GM23248 (cell line): Measurements from ENCODE around the gene LIX1L. TPM values are rescaled to one million over a fixed set of nuclear protein-coding genes. Genes with fewer than 3 reads are reported as not detected.

ENCODE experiments used
- DNase-seq: peaks from one replicate; pipeline ENCODE4 v3.0.0-alpha.2; 2015
- H2AFZ ChIP-seq: fragments of 200-600 bp; sonication (generic); 2 replicates; pipeline ENCODE4 v1.6.1; 2016; ENCODE audit warnings: antibody characterized with exemption
- H3F3A ChIP-seq: fragments of 200-600 bp; sonication (generic); 2 replicates; pipeline ENCODE4 v1.6.1; 2016; ENCODE audit warnings: mild to moderate bottlenecking, antibody characterized with exemption, mixed run types; ENCODE audit not compliant: insufficient read depth
- H3K27ac ChIP-seq: fragments of 200-600 bp; sonication (generic); 2 replicates; pipeline ENCODE4 v1.5.1; 2016; ENCODE audit warnings: mild to moderate bottlenecking
- H3K27me3 ChIP-seq: fragments of 200-600 bp; sonication (generic); replicated peaks from 2 replicates; pipeline ENCODE4 v1.6.1; 2016; ENCODE audit warnings: mild to moderate bottlenecking; ENCODE audit not compliant: insufficient read depth
- H3K36me3 ChIP-seq: fragments of 200-600 bp; sonication (generic); 2 replicates; pipeline ENCODE4 v1.6.1; 2016; ENCODE audit warnings: low read depth, mild to moderate bottlenecking
- H3K4me1 ChIP-seq: fragments of 200-600 bp; sonication (generic); 2 replicates; pipeline ENCODE4 v1.6.1; 2016; ENCODE audit warnings: mild to moderate bottlenecking; ENCODE audit not compliant: insufficient read depth
- H3K4me2 ChIP-seq: fragments of 200-600 bp; sonication (generic); one replicate; pipeline ENCODE4 v1.6.1; 2016; ENCODE audit warnings: mild to moderate bottlenecking; ENCODE audit not compliant: unreplicated experiment
- H3K4me3 ChIP-seq: fragments of 200-600 bp; sonication (generic); 2 replicates; pipeline ENCODE4 v1.5.1; 2016; ENCODE audit warnings: mild to moderate bottlenecking
- H3K79me2 ChIP-seq: fragments of 200-600 bp; sonication (generic); 2 replicates; pipeline ENCODE4 v1.6.1; 2016; ENCODE audit warnings: mild to moderate bottlenecking; ENCODE audit not compliant: insufficient read depth
- H3K9ac ChIP-seq: fragments of 200-600 bp; sonication (generic); 2 replicates; pipeline ENCODE4 v1.6.1; 2016; ENCODE audit warnings: mild to moderate bottlenecking
- H3K9me2 ChIP-seq: fragments of 200-600 bp; sonication (generic); 2 replicates; pipeline ENCODE4 v1.6.1; 2016; ENCODE audit warnings: mixed run types, mild to moderate bottlenecking, moderate library complexity; ENCODE audit not compliant: insufficient read depth
- H3K9me3 ChIP-seq: fragments of 200-600 bp; sonication (generic); one replicate; pipeline ENCODE4 v1.6.1; 2017; ENCODE audit warnings: low read depth
- H4K20me1 ChIP-seq: fragments of 200-600 bp; sonication (generic); 2 replicates; pipeline ENCODE4 v1.6.0; 2016; ENCODE audit not compliant: insufficient read depth
- EZH2 ChIP-seq: fragments of 200-600 bp; sonication (generic); IDR thresholded peaks from 2 replicates; pipeline ENCODE4 v1.6.1; 2018; ENCODE audit warnings: antibody characterized with exemption, mild to moderate bottlenecking; ENCODE audit not compliant: insufficient read depth, poor library complexity, severe bottlenecking
- EZH2phosphoT487 ChIP-seq: fragments of 200-600 bp; sonication (generic); IDR thresholded peaks from 2 replicates; pipeline ENCODE4 v1.6.1; 2018; ENCODE audit warnings: antibody characterized with exemption, moderate library complexity, mild to moderate bottlenecking, low read depth; ENCODE audit not compliant: insufficient read depth
- WGBS, 2 experiments: methylation state at CpG; one replicate each; pipeline ENCODE4 v1.1.6; 2015 to 2017; ENCODE audit warnings: low lambda C conversion rate in 2 of 2, low coverage in 1 of 2; ENCODE audit errors: missing lambda C conversion rate in 2 of 2; 5-methylcytosine and 5-hydroxymethylcytosine counted together
- in situ Hi-C: fragments of 300-500 bp; cut with MboI; formaldehyde crosslinking; loops from 2 replicates; pipeline ENCODE4 v1.15.0; 2020
- polyA plus RNA-seq: library from polyadenylated mRNA; unstranded; fragments of >200 nt; fragmentation: Nextera tagmentation; extraction: Ambion mirVana; gene quantifications from 2 replicates; pipeline ENCODE4 v1.2.1, GENCODE V29; 2016
- total RNA-seq: library from RNA; depleted of rRNA; stranded (reverse); fragments of >200 nt; shearing (Covaris generic); gene quantifications from 2 replicates; pipeline ENCODE4 v1.2.3, GENCODE V29; 2014

Gene LIX1L
- total and polyA plus RNA-seq, 2 experiments from 2014 or later, result 18.3 to 36.5 TPM

GRCh38 chr1:145949219-145949618 is 8.6 kb downstream of the LIX1L start:
- Histone ChIP-seq H3K27ac (no peak overlapping the region), H2AFZ (no peak overlapping the region), H3F3A (no peaks in the 10 kb centered on the region), H3K4me1 (peaks cover 3% of the 10 kb centered on the region), H3K4me3 (no peak overlapping the region), H3K27me3 (no peaks in the 10 kb centered on the region), H3K4me2 (no peak overlapping the region), H3K79me2 (peaks cover 100% of the 10 kb centered on the region), H3K9me3 (no peaks in the 10 kb centered on the region), H3K36me3 (peaks cover 8% of the 10 kb centered on the region; the same call in 1 of the 2 replicates), H3K9me2 (no peaks in the 10 kb centered on the region), H3K9ac (no peak overlapping the region), H4K20me1 (no peaks in the 10 kb centered on the region)
- DNase-seq, result peak; percentile 20
- WGBS, 2 experiments, result 71 to 74% methylated on average over 4 of the region's 4 CpGs
- TF ChIP-seq EZH2phosphoT487 (no peak), EZH2 (no peak)
- in situ Hi-C loops, result no loop called here

GRCh38 chr1:145947551-145947950 is 10.3 kb downstream of the LIX1L start:
- H3K36me3 ChIP-seq, result peaks cover 12% of the 10 kb centered on the region; the same call in 1 of the 2 replicates
- H3K9ac ChIP-seq, result no peak overlapping the region
- no peak overlapping the region for H3K27ac ChIP-seq
- H4K20me1 ChIP-seq, result no peaks in the 10 kb centered on the region
- no peaks in the 10 kb centered on the region for H3K9me2 ChIP-seq
- no peaks in the 10 kb centered on the region for H3K9me3 ChIP-seq
- H3K27me3 ChIP-seq, result no peaks in the 10 kb centered on the region
- H2AFZ ChIP-seq, result no peak overlapping the region
- in situ Hi-C loops, result no loop called here
- TF ChIP-seq EZH2phosphoT487 (no peak), EZH2 (no peak)
- no peak overlapping the region for H3K4me2 ChIP-seq
- H3K79me2 ChIP-seq, result peaks cover 92% of the 10 kb centered on the region
- 75 to 76% methylated on average over 4 of the region's 4 CpGs for WGBS, 2 experiments
- 0 out of 2 replicates have a peak, but pooled peaks cover 3% of the 10 kb centered on the region for H3F3A ChIP-seq
- H3K4me1 ChIP-seq, result peaks cover 4% of the 10 kb centered on the region; the same call in 1 of the 2 replicates
- no peak overlapping the region for H3K4me3 ChIP-seq
- DNase-seq, result no peak

GRCh38 chr1:145946477-145946986 is 11.3 kb downstream of the LIX1L start:
- peaks cover 12% of the 10 kb centered on the region; the same call in 1 of the 2 replicates for H3K36me3 ChIP-seq
- H3K27me3 ChIP-seq, result no peaks in the 10 kb centered on the region
- 0 out of 2 replicates have a peak, but pooled peaks cover 4% of the 10 kb centered on the region for H3F3A ChIP-seq
- WGBS, 2 experiments, result 82 to 85% methylated on average over 4 of the region's 4 CpGs
- no peak overlapping the region for H3K27ac ChIP-seq
- H3K4me2 ChIP-seq, result no peak overlapping the region
- no peak overlapping the region for H3K4me3 ChIP-seq
- H2AFZ ChIP-seq, result no peak overlapping the region
- no peaks in the 10 kb centered on the region for H4K20me1 ChIP-seq
- no peak for DNase-seq
- H3K4me1 ChIP-seq, result peaks cover 4% of the 10 kb centered on the region; the same call in 1 of the 2 replicates
- in situ Hi-C loops, result no loop called here
- no peaks in the 10 kb centered on the region for H3K9me3 ChIP-seq
- H3K79me2 ChIP-seq, result peaks cover 86% of the 10 kb centered on the region
- TF ChIP-seq EZH2phosphoT487, result no peak
- no peak for TF ChIP-seq EZH2
- no peaks in the 10 kb centered on the region for H3K9me2 ChIP-seq
- H3K9ac ChIP-seq, result no peak overlapping the region

GRCh38 chr1:145944532-145944931 is 13.3 kb downstream of the LIX1L start:
- Histone ChIP-seq H3K27ac (no peak overlapping the region), H2AFZ (no peak overlapping the region), H3K9me3 (no peaks in the 10 kb centered on the region), H3K9ac (no peak overlapping the region), H3K4me2 (no peak overlapping the region), H3K4me3 (no peak overlapping the region), H3K79me2 (peaks cover 77% of the 10 kb centered on the region), H3F3A (0 out of 2 replicates have a peak, but pooled peaks cover 4% of the 10 kb centered on the region), H3K4me1 (peaks cover 4% of the 10 kb centered on the region; the same call in 1 of the 2 replicates), H3K9me2 (no peaks in the 10 kb centered on the region), H3K36me3 (peaks cover 16% of the 10 kb centered on the region; the same call in 1 of the 2 replicates), H4K20me1 (no peaks in the 10 kb centered on the region), H3K27me3 (no peaks in the 10 kb centered on the region)
- in situ Hi-C loops, result no loop called here
- no peak for DNase-seq
- 94 to 98% methylated on average over 3 of the region's 3 CpGs for WGBS, 2 experiments
- TF ChIP-seq EZH2phosphoT487 (no peak), EZH2 (no peak)
